Stomach (tissue), 9 donors: ENCODE data around the gene GOLGA2. TPM values are rescaled to one million over a fixed set of nuclear protein-coding genes. Genes with fewer than 3 reads are reported as not detected.
A peak's percentile ranks its signal among the peaks of the same experiment; 100 is the strongest.
"Not testable (repeated sequence)": the region's sequence is repeated elsewhere in the genome, so short reads cannot be mapped to it uniquely, and the experiment has no call there.

ENCODE experiments used
- DNase-seq, 2 donors: peaks; one replicate each; pipeline versions ENCODE4 v3.0.0 to v3.0.0-alpha.2; 2013 to 2019
- H3K27ac ChIP-seq, 5 donors: fragments of 200-600 bp in 4 of 5; sonication (generic) in 4 of 5; one replicate each; pipeline ENCODE4 v1.5.1; 2013 to 2019; ENCODE audit warnings: mild to moderate bottlenecking in 1 of 5, moderate library complexity in 1 of 5
- H3K27me3 ChIP-seq, 3 donors: fragments of 200-600 bp; sonication (generic); one replicate each; pipeline ENCODE4 v1.5.1; 2017 to 2019; ENCODE audit warnings: mixed run types in 1 of 3
- H3K36me3 ChIP-seq, 4 donors: fragments of 200-600 bp; sonication (generic); 1 replicate in 3 of 4; 2 replicates in 1 of 4; pipeline ENCODE4 v1.5.1; 2016 to 2019
- H3K4me1 ChIP-seq, 4 donors: fragments of 200-600 bp; sonication (generic); one replicate each; pipeline ENCODE4 v1.5.1; 2016 to 2019
- H3K4me3 ChIP-seq, 4 donors: fragments of 200-600 bp; sonication (generic) in 3 of 4; one replicate each; pipeline ENCODE4 v1.5.1; 2016 to 2019; ENCODE audit warnings: mild to moderate bottlenecking in 1 of 4
- H3K9me3 ChIP-seq, 4 donors: fragments of 200-600 bp; sonication (generic); one replicate each; pipeline ENCODE4 v1.5.1; 2016 to 2019
- EP300 ChIP-seq: sonication (generic); formaldehyde crosslinking; IDR thresholded peaks from one replicate; pipeline ENCODE4 v1.6.1; 2017; ENCODE audit warnings: antibody characterized with exemption
- POLR2A ChIP-seq, 4 donors: fragments of 450-650 bp; IDR thresholded peaks; one replicate each; pipeline ENCODE4 v1.6.1; 2016; ENCODE audit warnings: antibody characterized with exemption in 4 of 4, control low read depth in 2 of 4, mild to moderate bottlenecking in 1 of 4, moderate library complexity in 1 of 4
- POLR2AphosphoS5 ChIP-seq, 3 donors: sonication (generic); formaldehyde crosslinking; IDR thresholded peaks; one replicate each; pipeline ENCODE4 v1.6.1; 2016; ENCODE audit warnings: antibody characterized with exemption in 3 of 3
- WGBS, 5 donors: extraction: QIAGEN DNeasy Blood & Tissue Kit in 3 of 5; methylation state at CpG; one replicate each; pipeline versions ENCODE4 v1.1.5 to v1.1.7; 2013 to 2018; 5-methylcytosine and 5-hydroxymethylcytosine counted together
- intact Hi-C: fragments of 100-400 bp; cut with DNase I; formaldehyde crosslinking; loops from one replicate; pipeline ENCODE4 v1.15.1; 2023; ENCODE audit warnings: low total_unique reads
- polyA plus RNA-seq, 3 donors: library from polyadenylated mRNA; stranded (reverse); fragments of 200-250 nt; gene quantifications; one replicate each; pipeline ENCODE4 v1.2.3, GENCODE V29; 2013
- total RNA-seq, 5 donors: library from RNA; depleted of rRNA; stranded (reverse); fragments of >200 nt; gene quantifications; one replicate each; pipeline versions ENCODE4 v1.1.0 to v1.2.3, GENCODE V29; 2014 to 2016
- TF ChIP-seq, protein P1 (sequence below), 7 experiments: fragments of 450-650 bp in 4 of 7; fragments of 200-600 bp in 3 of 7; sonication (generic) in 3 of 7; IDR thresholded peaks; one replicate each; pipeline ENCODE4 v1.5.1; 2016 to 2019; ENCODE audit warnings: antibody characterized with exemption in 7 of 7, control low read depth in 2 of 7, mild to moderate bottlenecking in 1 of 7
- donor health status: healthy with polysubstance abuse.
- donor health status: Bipolar disorder and iron deficiency.
- donor health status: healthy.

Gene GOLGA2
- total and polyA plus RNA-seq, 8 donors: 48.4 to 204 (median 63.8) TPM

DNA sequence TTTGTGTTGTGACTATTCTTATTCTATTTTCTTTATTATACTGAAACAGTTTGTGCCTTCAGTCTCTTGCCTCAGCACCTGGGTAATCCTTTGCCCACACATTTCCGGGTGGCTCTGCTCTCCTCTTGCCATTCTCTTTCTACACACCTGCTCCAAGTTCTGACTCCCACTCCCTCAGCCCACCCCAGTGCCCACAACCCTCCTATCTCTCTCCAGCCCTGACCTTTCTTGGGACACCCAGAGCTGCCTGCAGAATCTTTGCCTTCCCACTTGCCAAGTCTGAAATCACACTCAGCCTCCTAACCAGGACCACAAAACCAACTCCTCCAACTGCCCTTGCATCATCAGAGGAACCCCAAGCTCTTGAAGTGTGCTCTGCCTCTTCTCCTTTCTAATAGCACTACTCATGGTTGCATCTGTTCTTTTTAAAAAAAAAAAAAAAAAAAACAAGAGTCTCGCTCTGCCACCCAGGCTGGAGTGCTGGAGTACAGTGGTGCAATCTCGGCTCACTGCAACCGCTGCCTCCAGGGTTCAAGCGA is 4.3 kb upstream of the GOLGA2 start:
- TF ChIP-seq POLR2A (IDR thresholded peaks at IDR 0.05) (no peak), EP300 (no peak), POLR2AphosphoS5 (IDR thresholded peaks at IDR 0.05) (no peak)
- TF ChIP-seq, protein P1, sequence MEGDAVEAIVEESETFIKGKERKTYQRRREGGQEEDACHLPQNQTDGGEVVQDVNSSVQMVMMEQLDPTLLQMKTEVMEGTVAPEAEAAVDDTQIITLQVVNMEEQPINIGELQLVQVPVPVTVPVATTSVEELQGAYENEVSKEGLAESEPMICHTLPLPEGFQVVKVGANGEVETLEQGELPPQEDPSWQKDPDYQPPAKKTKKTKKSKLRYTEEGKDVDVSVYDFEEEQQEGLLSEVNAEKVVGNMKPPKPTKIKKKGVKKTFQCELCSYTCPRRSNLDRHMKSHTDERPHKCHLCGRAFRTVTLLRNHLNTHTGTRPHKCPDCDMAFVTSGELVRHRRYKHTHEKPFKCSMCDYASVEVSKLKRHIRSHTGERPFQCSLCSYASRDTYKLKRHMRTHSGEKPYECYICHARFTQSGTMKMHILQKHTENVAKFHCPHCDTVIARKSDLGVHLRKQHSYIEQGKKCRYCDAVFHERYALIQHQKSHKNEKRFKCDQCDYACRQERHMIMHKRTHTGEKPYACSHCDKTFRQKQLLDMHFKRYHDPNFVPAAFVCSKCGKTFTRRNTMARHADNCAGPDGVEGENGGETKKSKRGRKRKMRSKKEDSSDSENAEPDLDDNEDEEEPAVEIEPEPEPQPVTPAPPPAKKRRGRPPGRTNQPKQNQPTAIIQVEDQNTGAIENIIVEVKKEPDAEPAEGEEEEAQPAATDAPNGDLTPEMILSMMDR (IDR thresholded peaks at IDR 0.05): no peak
- intact Hi-C loops: no loop called here
- H3K9me3 ChIP-seq: no peaks in the 10 kb centered on the region
- no peak overlapping the region for H3K4me3 ChIP-seq
- 82 to 95% (median 92%) methylated on average over 5 of the region's 5 CpGs for WGBS, 5 donors
- peak overlapping the region in 2 of 5 donors; percentile 20 to 46 for H3K27ac ChIP-seq
- H3K36me3 ChIP-seq: peaks cover 0 to 3% (median 1%) of the 10 kb centered on the region in 4 donors
- H3K27me3 ChIP-seq: no peaks in the 10 kb centered on the region
- H3K4me1 ChIP-seq: peaks cover 10 to 36% (median 24%) of the 10 kb centered on the region in 4 donors
- no peak for DNase-seq

- Histone ChIP-seq H3K27ac (peak overlapping the region in 3 of 5 donors; percentile 20 to 46 (median 22)), H3K4me1 (peaks cover 18 to 44% (median 31%) of the 10 kb centered on the region in 4 donors)
- WGBS, 5 donors: 53 to 70% (median 60%) methylated on average over 22 of the region's 22 CpGs
- H3K9me3 ChIP-seq, H3K27me3 ChIP-seq, H3K4me3 ChIP-seq, H3K36me3 ChIP-seq, intact Hi-C loops: not testable (repeated sequence)
- peak in 1 of 2 donors; percentile 29 for DNase-seq
Observed at GRCh38 chr9:128279088-128280073, 3.6 kb upstream of the GOLGA2 start.

DNA sequence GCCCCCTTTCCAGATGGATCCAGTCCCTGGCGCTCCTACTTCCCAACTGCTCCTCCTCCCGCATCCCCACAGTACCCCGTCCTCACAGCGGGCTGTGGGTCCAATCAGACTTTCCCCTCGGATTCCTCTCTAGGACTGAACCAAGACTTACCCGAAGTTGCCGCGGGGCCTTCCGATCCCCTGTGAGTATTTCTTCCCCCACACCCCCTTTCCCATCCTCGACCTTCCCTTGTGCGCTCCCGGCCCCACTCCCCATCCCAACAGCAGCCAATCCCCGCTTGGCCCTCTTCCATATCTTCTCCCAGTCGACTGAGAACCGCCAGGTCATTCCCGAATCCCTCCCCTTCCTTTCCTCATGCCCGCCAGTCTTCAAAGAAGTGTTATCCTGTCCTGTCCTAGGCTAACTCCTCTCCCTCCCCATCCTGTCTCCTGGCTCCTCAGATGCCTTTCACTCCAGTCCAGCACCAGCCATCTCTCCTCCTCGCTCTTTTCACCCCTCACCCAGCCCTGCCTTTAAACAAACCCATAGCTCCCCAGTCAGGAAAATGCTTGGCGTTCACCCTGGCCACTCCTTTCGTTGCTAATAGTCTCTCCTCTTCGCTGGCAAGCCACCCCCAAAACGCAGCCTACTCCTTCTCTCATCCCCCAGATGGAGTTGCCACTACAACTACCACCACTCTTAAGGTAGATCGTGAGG is 915 bp upstream of the GOLGA2 start:
- H3K4me3 ChIP-seq: peak overlapping the region; percentile 69 to 97 (median 78)
- DNase-seq: peak in 1 of 2 donors; percentile 79
- H3K27ac ChIP-seq: peak overlapping the region; percentile 76 to 97 (median 92)
- H3K4me1 ChIP-seq: peaks cover 25 to 60% (median 43%) of the 10 kb centered on the region in 4 donors
- H3K27me3 ChIP-seq: no peaks in the 10 kb centered on the region
- intact Hi-C loops: no loop called here
- H3K9me3 ChIP-seq: no peaks in the 10 kb centered on the region
- no peak for TF ChIP-seq POLR2AphosphoS5 (IDR thresholded peaks at IDR 0.05)
- no peak for TF ChIP-seq POLR2A (IDR thresholded peaks at IDR 0.05)
- TF ChIP-seq, protein P1 (IDR thresholded peaks at IDR 0.05): no peak
- no peak for TF ChIP-seq EP300
- 7 to 11% (median 9%) methylated on average over 23 of the region's 23 CpGs for WGBS, 5 donors
- peaks cover 15 to 19% (median 18%) of the 10 kb centered on the region in 4 donors for H3K36me3 ChIP-seq

DNA sequence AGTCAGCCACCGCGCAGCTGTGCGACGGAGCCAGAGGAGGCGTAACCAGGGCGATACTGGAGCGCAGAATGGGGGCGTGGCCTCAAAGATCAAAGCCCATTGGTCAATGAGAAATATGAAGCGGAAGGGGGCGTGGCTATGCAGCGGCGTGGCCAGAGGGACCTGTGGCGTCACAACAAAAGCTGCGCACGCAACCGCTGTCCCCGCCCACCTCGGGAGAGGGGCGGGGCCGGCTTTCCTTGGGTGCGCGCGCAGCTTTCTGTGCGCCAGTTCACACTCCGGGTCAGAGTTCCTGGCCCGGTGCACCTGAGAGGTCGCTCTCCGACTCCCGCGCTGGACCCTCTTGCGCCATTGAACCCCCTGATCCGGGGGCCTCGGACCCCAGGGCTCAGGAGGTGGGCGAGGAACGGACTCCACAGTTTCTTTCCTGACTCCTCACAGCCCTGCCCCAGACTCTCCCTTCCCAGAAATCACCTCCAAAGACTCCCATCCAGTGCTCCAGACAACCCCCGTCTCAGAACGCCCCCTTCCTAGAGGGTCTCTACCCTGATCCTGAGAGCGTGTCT is 284 bp upstream of the GOLGA2 start, which contains the start of gene SWI5:
Gene SWI5 (plus strand): TSS at position 269 of the 566 bp plus-strand sequence.
- TF ChIP-seq EP300 (no peak), POLR2A (IDR thresholded peaks at IDR 0.05) (peak in 2 of 4 donors; percentile 66 to 76), POLR2AphosphoS5 (IDR thresholded peaks at IDR 0.05) (peak in 2 of 3 donors; percentile 89 to 93)
- TF ChIP-seq, protein P1 (IDR thresholded peaks at IDR 0.05): no peak
- intact Hi-C loops: no loop called here
- no peaks in the 10 kb centered on the region for H3K27me3 ChIP-seq
- 0 to 1% (median 0%) methylated on average over 34 to 38 of the region's 38 CpGs for WGBS, 5 donors
- H3K27ac ChIP-seq: peak within 1 kb of the TSS; percentile 86 to 97 (median 92)
- H3K4me3 ChIP-seq: peak within 1 kb of the TSS; percentile 69 to 97 (median 78)
- H3K9me3 ChIP-seq: no peaks in the 10 kb centered on the region
- peak; percentile 100 for DNase-seq
- peaks cover 25 to 65% (median 45%) of the 10 kb centered on the region in 4 donors for H3K4me1 ChIP-seq
- H3K36me3 ChIP-seq: peaks cover 20 to 25% (median 24%) of the 10 kb centered on the region in 4 donors
